HUDEP-2 (cell line): Measurements from ENCODE around the gene ACR.
"Not testable (repeated sequence)": the region's sequence is repeated elsewhere in the genome, so short reads cannot be mapped to it uniquely, and the experiment has no call there.

Source experiments
- DNase-seq, 76 experiments: peaks; one replicate each; lab custom pipeline; 2025; ENCODE audit not compliant: unreplicated experiment in 76 of 76; lab: John Stamatoyannopoulos, UW

ACR gene

DNA sequence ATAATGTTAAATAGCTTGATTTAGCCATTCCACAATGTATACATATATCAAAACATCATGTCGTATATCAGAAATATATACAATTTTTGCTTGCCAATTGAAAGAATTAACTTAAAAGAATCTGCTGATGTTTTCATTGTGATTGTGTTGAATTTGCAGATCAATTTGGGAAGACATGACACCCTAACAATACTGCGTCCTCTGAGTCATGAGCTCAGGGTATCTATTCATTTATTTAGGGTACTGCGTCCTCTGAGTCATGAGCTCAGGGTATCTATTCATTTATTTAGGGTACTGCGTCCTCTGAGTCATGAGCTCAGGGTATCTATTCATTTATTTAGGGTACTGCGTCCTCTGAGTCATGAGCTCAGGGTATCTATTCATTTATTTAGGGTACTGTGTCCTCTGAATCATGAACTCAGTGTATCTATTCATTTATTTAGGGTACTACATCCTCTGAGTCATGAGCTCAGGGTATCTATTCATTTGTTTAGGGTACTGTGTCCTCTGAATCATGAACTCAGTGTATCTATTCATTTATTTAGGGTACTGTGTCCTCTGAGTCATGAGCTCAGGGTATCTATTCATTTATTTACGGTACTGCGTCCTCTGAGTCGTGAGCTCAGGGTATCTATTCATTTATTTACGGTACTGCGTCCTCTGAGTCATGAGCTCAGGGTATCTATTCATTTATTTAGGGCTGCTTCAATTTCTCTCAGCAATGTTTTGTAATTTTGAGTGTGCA is 21.8 kb downstream of the ACR start:
- not testable (repeated sequence) for DNase-seq

GRCh38 chr22:50761829-50762228 is 23.8 kb downstream of the ACR start:
- not testable (repeated sequence) for DNase-seq

DNA sequence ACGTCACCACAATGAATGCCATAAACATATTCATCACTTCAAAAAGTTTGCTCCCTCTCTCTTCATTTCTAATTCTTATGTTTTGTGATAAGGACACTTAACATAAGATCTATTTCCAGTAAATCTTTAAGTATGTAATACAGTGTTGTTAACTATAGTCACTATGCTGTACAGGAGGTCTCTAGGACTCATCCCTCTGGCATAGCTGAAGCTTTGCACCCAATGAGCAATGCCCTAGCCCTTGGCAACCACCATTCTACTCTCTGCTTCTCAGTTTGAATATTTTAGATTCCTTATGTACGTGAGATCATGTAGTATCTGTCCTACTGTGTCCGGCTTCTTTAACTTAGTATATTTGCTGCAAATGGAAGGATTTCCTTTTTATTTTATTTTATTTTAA is 26.3 kb downstream of the ACR start:
- not testable (repeated sequence) for DNase-seq

GRCh38 chr22:50775132-50775531 is 37.1 kb downstream of the ACR start:
- DNase-seq: peak in 56 of 76 experiments; percentile 1 to 66 (median 34)

DNA sequence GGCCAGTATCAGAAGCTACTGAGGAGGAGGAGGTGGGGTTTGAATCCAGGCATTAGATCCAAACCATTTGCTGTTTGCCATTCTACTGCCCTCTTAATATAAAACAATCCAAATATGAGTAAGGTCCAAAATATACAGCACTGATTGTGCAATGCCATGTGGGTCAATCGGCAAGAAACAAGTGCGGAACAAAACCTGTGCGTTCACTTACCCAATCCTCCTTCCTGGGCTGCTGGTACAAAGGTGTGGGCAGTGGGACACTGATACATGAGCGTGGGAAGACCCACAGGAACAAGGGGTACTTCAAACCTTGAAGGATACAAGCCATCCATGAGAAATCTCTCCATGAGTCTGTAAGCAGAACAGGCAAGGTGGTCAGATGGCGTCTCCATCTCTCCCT is 39.6 kb downstream of the ACR start:
- DNase-seq: not testable (repeated sequence)

DNA sequence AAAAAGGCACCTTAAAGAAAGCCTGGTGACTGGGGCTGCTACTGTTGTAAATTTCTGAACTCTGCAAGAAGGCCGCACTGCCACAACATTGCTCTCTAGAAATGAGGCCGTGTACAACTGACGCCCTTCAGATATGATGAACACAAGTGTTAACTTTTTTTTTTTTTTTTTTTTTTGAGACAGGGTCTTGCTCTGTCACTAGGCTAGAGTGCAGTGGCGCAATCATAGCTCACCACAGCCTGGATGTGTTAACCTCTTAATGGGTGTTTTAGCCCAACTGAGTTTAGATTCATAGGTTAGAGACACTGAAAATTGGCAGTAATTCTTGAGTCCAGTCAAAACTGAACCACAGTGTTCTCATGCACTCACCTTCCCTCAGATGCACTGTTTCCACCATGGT is 42.2 kb downstream of the ACR start:
- not testable (repeated sequence) for DNase-seq

GRCh38 chr22:50782253-50782652 is 44.2 kb downstream of the ACR start:
- DNase-seq: peak in 18 of 76 experiments; percentile 1 to 54 (median 12)

DNA sequence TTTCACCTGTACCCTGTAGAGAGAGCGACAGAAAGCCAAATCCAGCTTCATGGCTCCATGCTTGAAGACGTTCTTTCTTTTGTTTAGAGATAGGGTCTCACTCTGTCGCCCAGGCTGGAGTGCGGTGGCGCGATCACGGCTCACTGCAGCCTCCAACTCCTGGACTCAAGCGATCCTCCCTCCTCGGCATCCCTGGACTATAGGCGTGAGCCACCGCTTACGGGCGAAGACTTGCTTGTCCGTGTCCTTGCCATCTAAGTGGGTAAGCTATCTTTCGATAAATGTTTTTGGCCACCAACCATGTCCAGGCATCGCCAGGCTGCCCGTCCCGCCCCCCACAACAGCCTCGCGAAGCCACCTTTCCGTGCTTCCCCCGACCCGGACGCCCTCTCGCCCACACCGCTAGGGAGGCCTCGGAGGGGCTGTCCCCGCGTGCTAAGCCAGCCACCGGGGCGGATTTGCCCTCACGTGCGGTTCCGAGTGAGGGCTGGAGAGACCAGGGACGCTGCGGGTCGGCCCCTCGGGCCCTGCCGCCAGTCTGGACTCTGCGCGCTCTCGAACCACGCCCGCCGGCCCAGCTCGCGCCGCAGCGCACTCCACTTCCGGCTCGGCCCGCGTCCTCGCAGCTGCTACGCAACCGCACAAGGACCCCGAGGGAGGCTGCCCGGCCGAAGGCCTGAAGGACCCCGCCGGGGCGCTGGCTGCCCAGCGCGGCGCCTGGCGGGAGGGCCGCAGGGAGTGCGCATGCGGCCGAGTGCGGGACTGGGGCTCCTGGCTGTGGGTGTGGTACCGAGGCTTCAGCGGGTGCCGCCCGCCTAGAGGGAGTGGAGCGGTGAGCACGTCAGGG is 45.3 kb downstream of the ACR start, which contains the start of gene RABL2B:
Gene RABL2B, minus strand, starts transcription at position 604 of the 847 bp plus-strand sequence. CDS start 1,342 bp downstream, outside the sequence.
- DNase-seq: peak in 73 of 76 experiments; percentile 12 to 94 (median 84)

GRCh38 chr22:50783880-50784276 is 45.9 kb downstream of the ACR start:
- not testable (repeated sequence) for DNase-seq

GRCh38 chr22:50785289-50785688 is 47.3 kb downstream of the ACR start:
- not testable (repeated sequence) for DNase-seq

DNA sequence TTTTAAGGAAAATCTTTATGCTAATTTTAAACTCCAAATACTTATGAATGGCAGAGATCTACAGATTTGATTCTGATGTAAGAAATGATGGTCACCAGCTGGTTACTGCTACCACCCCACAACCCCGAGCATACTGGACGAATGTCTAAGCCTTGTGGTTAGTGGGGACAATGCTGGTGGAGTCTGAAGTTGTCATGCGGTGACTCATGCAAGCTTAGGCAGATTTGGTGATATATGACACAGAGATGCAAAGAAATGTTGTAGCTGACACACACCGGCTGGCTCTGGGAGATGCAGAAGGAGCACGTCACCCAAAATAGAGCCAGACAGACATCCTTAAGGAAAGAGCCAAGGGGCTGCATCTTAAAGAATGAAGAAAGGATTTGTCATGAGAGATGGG is 48.9 kb downstream of the ACR start:
- not testable (repeated sequence) for DNase-seq
